ENCODE measurements around the gene SNAPC4.
"Not testable (repeated sequence)": the region's sequence is repeated elsewhere in the genome, so short reads cannot be mapped to it uniquely, and the experiment has no call there.

Gene SNAPC4

DNA sequence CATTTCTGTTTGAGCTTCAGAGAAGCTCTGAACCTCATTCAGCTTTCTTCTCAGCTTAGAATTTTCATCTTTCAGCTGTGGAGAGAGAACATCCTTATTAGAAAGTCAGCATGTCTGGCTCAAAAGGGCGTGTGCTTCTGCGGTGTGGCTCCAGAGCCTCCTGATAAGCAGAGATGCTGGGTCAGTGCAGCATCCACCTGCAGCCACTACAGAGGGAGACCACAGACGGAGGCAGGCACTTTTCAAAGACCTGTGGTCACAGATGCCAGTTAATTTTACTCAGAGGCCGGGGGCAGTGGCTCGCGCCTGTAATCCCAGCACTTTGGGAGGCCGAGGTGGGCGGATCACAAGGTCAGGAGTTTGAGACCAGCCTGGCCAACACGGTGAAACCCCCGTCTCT lies 5.9 kb upstream of the SNAPC4 start:
- not testable (repeated sequence) for DNase-seq

DNA sequence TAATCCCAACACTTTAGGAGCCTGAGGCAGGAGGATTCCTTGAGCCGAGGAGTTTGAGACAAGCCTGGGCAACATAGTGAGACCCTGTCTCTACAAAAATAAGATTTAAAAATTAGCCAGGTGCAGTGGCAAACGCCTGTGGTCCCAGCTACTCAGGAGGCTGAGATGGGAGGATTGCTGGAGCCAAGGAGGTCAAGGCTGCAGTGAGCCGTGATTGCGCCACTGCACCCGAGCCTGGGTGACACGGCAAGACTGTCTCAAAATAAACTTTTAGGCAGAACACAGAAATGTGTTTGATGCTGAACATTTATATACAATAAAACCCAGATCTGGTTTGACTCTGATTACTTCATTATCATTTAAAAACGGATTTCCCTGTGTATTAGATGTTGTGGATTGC lies 5.5 kb upstream of the SNAPC4 start:
- no peak for DNase-seq

DNA sequence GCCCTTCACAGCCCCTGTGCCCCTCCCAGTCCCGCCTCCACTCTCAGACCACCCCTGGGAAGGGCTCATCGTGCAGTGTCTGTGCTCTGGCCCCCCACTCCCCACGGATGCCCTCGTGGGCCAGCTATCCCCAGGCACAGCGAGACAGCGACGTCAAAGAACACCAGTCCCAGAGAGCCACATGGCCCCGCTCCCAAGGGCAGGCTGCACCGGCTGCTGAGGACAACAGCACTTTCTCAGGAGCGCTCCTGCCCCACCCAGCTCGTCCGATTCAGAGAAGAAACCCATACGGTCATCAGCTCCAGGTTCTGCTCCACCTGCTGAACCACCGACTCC lies 4.8 kb upstream of the SNAPC4 start:
- no peak for DNase-seq

DNA sequence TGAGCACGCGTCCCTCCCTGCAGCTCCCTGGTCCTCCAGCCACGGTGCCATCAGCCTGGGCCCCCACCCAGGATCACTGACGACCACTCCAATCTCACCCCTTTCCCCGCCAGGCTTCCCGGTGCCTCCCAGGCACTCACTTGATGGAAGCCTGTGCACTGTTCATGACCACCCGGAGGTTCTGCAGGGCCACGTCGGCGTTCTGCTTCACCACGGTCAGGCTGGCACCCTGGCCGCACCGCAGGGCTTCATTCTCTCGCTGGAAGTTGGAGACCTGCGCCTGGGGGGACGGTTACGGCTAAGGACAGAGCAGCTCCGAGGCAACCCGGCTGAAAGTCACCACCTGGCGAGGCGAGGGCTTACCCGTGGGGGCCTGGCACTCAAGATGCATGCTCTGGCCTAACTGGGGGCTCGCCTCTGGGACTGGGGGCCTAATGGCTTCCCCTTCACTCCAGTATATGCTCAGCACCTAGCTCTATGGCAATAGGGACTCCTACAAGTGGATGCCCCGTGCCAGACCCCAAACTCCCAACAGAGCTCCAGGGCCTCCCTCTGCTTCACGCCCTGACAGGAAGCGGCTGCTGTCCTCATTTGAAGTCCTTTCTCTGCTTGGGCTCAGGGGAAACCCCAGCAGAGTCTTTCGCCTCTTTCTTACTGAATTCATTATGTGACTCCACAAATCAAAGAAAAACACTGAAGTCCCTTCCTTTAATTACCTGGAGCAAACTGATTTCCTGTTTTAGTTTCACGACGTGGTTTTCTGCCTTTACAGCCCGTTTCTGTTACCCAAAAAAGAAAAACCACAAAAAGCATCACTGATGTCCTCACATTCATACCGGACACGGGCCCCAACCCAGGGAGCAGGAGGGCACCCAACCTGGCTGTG lies 4.2 kb upstream of the SNAPC4 start:
- no peak for DNase-seq

DNA sequence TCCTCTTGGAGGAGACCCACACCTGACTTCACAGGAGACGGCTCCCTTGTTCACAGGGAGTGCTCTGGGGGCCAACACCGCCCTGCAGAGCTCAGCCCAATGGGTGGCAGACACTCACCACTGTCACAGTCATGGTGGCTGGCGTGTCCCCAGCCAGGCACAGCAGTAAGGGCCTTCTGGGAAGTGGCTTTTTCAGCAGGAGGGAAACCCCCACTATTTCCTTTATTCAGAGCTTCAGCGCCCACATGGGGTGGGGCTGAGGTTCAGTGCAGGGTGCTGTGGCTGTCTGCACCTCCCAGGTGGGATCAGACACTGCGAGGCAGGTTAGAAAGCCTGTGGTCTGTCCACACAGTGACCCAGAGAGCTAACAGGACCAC lies 3.6 kb upstream of the SNAPC4 start:
- DNase-seq: no peak

DNA sequence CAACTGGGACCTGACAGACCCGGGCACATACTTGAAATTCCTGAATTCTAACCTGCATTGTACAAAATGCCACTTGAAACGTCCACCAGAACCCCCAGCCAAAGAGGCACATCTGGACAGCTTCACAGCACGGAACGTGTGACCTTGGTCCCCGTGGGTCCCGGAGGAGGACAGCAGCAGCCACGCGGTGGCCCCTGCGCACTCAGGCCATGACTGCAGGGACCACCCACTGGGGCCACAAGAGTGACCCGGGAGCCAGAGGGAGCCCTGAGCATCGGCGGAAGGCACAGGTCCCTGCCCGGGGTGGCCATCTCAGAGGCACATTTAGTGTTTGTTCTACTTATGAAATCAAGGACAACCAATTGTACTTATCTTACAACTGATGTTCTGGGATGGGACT lies 2.1 kb upstream of the SNAPC4 start:
- no peak for DNase-seq

DNA sequence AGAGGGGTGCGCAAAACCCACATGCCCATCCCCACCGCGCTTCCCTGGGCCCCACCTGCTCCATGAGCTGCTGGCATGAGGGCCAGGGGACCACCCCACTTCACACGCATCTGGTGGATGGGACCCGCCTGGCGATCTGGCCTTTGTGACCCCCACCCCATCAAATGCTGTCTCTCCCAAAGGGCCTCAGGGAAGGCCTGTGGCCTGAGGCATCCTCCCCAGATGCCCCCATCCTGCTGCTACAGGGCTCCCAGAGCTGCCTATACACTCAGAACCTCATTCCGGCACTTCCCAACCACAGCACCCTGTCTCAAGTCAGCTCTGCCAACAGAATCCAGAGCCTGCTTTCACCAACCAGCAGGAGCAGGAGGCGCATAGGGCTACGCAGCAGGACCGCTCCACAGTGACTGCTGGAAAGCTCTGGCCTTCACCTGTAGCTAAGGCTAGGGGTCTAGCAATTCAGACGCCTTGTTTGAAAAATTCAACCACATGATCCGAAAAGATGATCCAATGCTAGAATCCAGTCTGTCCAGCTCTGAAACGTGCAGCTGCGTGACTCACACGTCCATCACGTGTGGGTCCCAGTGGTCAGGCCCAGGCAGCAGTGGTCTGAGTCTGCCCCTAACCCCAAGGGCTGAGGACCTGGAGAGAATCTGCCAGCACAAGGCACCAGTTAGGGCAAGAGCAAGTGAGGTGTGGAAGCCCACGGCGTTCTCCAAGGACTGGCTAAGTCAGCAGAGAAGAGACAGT lies 1.4 kb upstream of the SNAPC4 start:
- no peak for DNase-seq

DNA sequence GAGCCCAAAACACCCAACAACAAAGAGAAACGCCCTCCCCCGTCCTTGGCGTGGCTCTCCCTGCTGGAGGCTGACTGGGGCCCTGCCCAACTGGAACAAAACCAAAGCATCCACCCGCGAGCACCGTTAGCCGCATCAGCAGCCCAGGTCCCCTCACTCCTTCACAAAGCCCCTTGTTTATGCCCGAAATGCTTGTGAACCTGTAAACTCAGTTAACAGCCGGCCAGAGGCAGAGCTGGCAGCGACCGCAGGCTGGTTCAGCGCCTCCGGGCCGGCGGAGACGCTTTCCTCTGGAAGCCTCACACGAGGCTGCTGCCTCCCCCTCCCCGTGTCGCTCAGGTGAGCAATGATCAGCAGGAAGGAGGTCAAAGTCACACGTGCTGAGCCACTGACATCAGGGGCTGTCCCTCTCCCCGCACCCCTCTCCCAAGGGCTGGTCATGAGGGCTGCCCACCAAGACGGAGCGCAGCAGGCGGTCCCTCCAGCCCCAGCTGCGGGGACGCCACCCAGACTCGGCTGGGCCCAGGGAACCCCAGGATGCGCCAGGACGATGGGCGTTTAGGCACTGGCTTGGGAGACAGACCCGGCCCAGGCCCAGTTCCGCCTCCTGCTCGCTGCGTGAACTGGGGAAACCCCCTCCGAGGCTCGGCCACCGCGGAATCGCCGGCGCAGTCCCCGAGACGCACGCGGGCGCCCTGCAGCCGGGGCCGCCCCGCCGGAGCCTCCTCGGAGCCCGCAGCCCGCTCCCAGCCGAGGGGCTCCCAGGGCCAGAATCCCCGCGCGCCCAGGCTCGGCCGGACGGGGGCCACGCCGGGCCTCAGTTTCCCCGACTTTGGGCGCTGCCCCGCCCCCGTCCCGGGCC lies 563 bp downstream of the SNAPC4 start:
- DNase-seq: no peak

DNA sequence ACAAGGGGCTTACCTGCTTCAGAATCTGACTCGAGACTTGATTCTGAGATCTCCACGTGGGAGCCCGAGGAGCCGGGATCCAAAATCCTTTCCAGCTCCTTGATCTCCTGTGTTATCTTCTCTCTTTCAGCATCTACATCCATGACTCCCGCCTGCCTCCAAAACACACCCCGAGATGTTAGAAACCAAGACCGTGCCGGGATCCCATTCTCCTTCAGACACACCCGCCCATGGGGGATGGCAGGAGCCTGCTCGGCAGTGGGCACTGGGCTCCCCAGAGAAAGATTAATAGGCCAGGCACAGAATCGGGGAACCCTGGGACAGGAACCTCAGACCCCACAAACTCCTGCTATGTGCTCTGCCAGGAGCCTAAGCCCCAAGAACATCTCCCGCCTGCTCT lies 1.7 kb downstream of the SNAPC4 start:
- no peak for DNase-seq

DNA sequence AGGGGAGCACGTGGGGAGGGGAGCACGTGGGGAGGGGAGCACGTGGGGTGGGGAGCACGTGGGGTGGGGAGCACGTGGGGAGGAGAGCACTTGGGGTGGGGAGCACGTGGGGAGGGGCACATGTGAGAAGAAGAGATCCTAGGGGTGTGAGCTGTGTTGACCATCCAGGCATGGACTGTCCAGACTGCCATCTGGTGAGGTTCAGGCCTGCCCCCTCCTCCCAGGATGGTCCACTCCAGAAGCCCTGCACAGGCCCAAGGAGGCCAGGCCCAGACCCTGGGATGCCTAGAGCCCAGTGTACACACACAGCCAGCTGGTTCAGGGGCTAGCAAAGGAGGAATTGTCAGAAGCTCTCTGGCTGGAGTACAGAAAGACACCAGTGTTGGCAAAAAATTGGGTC lies 2.3 kb downstream of the SNAPC4 start:
- no peak for DNase-seq

DNA sequence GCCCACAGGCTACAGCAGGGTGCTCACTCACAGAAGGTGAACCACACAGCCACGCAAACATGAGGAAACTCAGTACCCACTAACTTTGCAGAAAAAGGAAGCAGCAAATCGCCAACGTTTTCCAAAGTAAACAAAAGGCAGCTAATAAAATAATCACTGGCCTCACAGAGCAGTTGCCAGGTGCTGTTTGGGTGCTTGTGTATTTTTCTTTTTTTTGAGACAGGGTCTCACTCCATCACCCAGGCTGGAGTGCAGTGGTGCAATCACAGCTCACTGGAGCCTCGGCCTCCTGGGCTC lies 3.8 kb downstream of the SNAPC4 start:
- DNase-seq: no peak

DNA sequence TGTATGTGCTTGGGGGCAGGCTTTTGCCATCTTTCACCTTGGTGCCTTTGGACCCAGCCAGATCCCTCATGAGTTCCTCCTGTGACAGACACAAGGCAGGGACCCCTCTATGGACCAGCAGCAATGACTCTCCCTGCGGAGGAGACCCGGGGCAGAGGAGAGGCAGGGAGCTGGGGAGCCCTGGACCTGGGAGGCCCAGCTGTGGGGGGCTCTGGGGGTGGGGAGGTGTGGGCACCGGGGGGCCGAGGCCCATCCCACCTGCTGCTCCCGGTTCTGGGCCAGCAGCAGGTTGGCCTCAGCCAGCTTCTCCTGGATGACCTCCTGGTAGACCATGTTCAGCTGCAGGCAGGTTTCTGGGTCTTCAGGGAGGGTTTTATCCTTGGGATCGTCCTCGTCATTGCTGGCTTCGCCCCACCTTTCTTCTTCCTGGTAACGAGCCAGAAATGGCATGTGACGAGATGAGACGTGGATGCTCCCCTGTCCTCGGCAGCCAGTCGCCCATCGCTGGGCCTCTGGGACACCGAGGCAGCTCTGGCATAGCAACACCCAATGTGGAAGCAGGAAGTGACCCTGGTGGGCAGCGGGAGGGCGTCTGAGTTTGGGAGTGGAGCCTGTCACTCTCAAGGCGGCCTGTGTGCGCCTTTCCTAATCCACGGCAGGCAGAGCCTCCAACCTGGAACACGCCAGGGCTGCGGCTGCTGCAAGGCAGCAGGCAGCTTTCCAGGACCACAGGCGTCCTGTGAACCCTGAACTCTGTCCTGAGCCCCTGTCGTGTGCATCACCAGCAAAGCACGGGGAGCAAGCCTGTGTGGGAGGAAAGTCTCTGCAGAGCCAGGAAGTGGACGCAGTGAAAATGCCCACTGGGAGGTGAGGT lies 4.4 kb downstream of the SNAPC4 start:
- DNase-seq: no peak

DNA sequence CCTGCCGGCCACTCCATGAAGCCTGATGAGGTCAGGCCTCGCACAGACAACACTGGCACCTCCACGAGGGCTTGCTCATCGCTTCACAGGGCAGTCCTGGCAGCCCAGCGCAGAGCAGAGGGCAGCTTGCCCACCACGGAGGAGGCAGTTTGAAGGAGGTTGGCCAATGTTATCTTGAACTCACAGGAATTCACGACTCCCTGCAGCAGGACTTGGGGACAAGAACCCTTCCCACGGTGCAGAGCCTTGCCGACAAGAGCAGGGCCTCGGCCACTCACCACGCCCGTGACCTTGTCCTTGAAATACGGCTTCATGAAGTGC lies 5.0 kb downstream of the SNAPC4 start:
- no peak for DNase-seq

DNA sequence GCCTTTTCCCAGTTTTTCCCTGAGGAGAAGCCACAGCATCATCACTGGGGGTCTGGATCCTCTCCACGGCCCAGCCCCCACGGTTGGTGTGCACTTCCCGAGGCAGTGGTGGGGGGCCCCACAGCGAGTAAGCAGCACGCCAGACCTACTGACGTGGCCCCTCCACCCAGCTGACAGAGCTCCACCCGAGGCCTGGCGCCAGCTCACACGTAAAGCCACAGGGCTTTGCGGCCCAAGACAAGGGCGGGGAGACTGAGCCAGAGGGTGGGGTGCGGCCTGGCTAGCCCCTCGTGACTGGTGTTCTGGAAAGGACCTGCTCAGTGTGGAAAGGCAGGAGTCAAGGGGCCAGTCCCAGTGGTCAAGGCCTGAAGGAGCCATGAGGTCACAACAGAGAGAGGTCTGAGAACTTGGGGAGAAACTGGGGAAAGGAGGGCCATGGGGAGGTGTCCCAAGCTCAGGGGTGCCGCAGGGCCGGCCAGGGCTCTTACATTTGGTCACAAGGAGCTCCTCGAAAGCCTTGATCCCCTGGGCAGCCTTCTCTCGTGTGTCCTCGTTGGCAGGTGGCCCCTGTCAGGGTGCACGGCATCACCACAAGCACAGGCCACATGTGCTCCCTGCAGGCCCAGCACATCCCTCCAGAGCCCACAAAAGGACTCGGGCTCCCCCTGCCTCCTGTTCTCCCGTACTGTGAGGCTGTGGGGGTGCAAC lies 5.5 kb downstream of the SNAPC4 start:
- DNase-seq: no peak

DNA sequence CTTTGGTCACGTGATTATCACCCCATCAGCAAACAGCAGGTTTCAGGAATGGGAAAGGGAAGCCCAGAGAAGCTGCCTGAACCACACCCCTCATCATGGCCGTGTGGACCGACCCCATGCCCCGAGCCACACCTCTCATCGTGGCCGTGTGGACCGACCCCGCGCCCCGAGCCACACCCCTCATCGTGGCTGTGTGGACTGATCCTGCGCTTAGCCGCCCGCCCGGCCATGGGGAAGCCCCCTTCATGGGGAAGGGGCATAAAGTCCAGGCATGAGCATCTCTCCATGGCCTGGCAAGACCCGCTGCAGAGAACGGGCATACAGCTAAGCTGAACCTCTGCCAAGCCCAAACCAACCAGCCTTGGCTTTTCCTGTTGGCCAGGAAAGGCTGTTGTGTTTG lies 6.4 kb downstream of the SNAPC4 start:
- no peak for DNase-seq

DNA sequence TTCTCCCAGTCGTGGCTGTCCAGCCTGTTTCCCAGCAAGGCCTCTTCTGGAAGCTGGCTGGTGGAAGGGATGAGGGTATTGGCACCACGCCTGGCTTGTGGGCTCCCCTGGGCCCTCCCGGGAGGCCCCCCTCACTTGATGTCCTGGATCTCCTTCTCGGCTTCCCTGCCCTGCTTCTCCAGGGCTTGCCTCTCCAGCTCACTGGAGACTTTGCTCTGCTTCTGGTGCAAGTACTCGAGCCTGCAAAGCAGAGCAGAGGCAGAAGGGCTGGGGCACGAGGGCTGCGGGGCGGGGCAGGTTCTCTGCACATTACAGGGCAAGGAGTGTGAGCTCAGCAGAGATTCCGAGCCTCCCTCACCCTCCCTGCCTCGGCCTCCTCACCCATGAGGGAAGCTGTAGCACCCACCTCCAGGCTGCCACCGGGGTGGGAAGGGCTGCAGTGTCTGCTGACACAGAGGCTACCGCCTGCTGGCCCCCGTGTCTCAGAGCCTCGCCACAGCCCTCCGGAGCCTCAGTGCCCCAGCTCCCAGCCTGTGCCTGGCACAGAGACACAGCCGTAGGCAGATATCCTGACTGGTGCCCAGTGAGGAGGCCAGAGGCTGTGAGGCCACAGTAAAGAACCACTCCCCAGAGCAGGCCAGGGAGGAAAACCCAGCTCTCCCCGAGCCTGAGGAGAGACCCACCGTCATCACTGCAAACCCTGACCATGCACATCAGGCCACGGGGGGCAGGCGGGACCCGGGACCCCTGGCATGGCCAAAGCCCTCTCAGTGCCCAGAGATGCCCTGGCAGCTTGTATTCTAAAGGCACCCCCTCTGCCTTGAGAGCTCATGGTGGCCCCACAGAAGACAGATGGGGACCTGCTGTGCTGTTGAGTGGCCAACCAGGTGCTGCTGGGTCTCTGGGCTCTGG lies 7.2 kb downstream of the SNAPC4 start:
- DNase-seq: peak; percentile 47

DNA sequence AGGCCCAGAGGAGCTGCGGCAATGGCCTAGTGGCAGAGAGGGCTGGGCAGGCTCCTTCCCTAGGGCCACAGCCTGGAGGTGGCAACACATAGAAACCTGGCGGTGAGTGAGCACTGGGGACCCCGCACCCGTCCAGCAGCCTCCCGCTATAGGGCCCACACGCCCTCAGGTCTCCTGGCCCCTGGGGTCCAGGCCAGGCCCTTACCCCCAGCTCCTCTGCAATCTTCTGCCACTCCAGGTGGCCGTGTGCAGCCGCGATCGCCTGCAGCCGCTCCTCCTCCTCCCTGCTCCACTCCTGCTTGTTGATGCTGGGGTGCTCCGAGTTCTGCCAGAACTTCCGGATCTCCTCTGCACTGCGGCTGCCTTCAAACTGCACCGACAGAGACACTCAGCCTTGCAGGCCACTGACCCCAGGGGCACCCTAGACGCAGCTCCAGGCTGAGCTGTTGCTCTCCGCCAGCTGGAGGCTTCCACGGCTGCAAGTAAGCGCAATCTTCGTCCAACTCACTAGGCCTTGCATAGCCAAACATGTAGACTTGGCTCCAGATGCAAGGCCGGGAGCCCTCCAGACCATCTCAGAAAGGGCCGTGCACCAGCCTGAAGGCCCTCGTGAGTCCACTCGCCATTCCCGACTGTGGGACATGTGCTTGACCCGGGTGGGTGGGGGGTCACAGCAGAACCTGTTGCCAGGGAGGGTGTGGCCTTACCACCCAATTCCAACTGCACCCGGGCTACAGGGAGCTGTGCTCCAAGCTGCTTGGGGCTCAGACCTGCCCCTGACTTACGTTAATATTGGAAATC lies 8.0 kb downstream of the SNAPC4 start:
- no peak for DNase-seq

DNA sequence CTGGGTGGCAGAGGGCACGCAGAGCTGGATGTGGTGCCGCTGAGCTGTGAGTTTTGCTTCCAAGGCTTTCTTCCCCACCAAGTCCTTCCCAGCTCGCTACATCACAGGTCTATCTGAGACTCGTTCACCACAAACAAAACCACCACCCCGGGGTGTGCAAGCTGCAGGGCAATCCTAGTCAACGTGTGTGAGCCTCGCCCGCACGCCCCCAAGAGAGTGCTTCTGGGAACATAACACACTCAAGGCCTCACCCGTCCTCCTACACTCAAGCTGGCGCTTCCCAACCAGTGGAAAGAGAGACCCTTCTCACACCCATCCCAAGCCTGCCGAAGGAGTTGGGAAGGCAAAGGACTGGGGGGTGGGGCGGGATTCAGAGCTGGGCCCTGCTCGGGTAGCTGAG lies 10.6 kb downstream of the SNAPC4 start:
- DNase-seq: no peak

DNA sequence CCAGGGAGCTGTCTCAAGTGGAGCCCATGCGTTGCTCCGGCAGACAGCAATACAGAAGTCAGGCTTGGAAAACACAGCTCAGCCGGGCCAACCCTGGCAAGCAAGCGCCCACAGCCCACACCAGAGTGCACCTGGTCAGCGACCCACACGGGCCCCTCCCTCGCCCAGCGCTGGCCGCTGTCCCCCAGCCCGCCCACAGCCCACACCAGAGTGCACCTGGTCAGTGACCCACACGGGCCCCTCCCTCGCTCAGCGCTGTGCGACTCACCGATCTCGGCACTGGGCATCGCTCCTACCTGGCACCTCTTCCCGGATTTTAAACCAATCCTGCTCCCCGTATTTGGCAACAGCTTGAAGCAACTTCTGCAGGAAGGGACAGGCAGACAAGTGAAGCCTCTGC lies 12.8 kb downstream of the SNAPC4 start:
- DNase-seq: no peak

DNA sequence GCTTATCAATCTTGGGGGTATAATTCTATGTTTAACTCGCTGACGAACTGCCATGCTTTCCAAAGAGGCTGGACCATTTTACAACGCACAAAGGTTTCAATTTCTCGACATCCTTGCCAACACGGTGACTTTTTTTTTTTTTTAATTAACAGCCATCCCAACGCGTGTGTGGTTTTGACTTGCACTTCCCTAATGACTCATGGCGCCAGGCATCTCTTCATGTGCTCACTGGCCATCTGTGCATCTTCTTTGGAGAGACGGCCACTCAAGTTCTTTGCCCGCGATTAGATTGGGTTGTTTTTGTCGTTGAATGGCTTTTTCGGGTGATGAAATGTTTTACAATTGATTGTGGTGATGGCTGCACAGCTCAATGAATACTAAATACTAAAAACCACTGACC lies 14.0 kb downstream of the SNAPC4 start:
- no peak for DNase-seq

Measured in femur (tissue), 1 donor.